ENCODE results near the gene DPYSL5. TPM values are rescaled to one million over a fixed set of nuclear protein-coding genes. Genes with fewer than 3 reads are reported as not detected.
"Not testable (repeated sequence)": the region's sequence is repeated elsewhere in the genome, so short reads cannot be mapped to it uniquely, and the experiment has no call there.

DPYSL5 gene
- total RNA-seq, 2 donors from 2014 or later, result not detected

DNA sequence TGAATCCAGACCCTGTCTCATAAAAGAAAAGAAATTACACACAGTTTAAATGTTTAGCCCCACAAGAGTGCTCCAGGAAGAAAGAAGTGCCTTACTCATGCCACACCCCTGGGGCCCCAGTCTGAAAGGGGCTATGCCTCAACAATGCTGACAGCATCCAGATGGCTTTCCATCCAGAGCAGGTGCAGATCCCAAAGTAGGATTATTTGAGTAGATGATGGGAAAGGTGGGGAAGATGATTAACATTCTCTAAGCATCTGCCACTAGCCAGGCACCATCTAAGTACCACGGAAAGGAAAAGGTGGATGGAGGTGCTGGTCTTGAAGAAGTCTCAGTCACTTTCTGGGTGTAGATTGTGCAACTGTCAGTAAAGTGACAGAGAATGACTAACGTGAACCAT is 16.3 kb downstream of the DPYSL5 start:
- intact Hi-C loops (cut with DNase I), result no loop called here

DNA sequence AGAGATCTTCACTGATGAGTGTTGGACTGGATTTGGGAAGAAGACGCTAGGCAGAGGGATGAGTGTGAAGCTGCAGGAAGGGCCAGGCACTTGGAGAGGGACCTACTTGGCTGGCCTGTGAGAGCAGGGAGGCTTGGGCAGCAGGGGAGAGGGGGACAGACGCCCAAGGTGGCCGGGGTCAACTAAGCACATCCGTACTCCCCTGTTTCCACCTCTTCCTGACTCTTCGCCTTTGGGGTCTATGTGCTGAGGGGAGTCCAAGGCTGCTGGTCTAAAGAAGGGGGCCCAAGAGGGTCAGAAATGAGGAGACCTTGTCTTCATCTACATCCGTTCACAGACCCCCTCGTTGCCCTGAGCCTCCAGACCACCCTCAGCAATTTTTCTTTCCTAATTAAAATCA is 16.7 kb downstream of the DPYSL5 start:
- DNase-seq (ENCODE audit: low spot score), result no peak
- intact Hi-C loops (cut with DNase I), result no loop called here

More for the DNA sequence above, 16.3 kb downstream of the DPYSL5 start:
- DNase-seq (ENCODE audit: low spot score), result no peak

DNA sequence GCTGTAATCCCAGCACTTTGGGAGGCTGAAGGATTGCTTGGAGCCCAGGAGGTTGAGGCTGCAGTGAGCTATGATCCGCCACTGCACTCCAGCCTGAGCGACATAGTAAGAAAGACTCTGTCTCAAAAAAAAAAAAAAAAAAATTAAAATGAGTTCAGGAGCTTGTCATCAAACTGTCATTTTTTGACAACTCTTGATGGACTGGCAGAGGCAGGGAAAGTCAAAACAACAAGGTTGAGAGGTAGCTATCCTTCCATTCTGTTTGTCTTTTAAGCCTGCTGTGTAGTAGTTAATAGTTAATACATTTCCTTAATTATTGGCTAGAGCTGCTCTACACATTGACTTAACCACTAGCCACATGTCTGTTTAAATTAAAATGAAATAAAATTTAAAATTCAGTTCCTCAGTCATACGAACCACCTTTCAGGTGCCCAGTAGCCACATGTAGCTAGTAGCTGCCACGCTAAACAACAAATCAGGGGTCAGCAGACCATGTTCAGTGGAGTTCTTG is 22.7 kb downstream of the DPYSL5 start:
- no peak for DNase-seq (ENCODE audit: low spot score)
- intact Hi-C loops (cut with DNase I), result no loop called here

GRCh38 chr2:26873286-26873983 is 25.5 kb downstream of the DPYSL5 start:
- intact Hi-C loops (cut with DNase I), result no loop called here
- no peak for DNase-seq (ENCODE audit: low spot score)

- no peak for DNase-seq (ENCODE audit: low spot score)
- intact Hi-C loops (cut with DNase I), result no loop called here
Observed at GRCh38 chr2:26874514-26874913, 26.6 kb downstream of the DPYSL5 start.

- intact Hi-C loops (cut with DNase I), result no loop called here
- no peak for DNase-seq (ENCODE audit: low spot score)
Observed at GRCh38 chr2:26875065-26875634, 27.2 kb downstream of the DPYSL5 start.

- no peak for DNase-seq (ENCODE audit: low spot score)
- intact Hi-C loops (cut with DNase I), result no loop called here
Observed at GRCh38 chr2:26875808-26876207, 27.9 kb downstream of the DPYSL5 start.

GRCh38 chr2:26876260-26876659 is 28.3 kb downstream of the DPYSL5 start:
- DNase-seq (ENCODE audit: low spot score), result no peak

GRCh38 chr2:26877276-26877675 is 29.3 kb downstream of the DPYSL5 start:
- no peak for DNase-seq (ENCODE audit: low spot score)
- intact Hi-C loops (cut with DNase I), result no loop called here

More at GRCh38 chr2:26876260-26876659, 28.3 kb downstream of the DPYSL5 start:
- intact Hi-C loops (cut with DNase I), result no loop called here

- intact Hi-C loops (cut with DNase I), result no loop called here
- no peak for DNase-seq (ENCODE audit: low spot score)
Observed at GRCh38 chr2:26880161-26880560, 32.2 kb downstream of the DPYSL5 start.

DNA sequence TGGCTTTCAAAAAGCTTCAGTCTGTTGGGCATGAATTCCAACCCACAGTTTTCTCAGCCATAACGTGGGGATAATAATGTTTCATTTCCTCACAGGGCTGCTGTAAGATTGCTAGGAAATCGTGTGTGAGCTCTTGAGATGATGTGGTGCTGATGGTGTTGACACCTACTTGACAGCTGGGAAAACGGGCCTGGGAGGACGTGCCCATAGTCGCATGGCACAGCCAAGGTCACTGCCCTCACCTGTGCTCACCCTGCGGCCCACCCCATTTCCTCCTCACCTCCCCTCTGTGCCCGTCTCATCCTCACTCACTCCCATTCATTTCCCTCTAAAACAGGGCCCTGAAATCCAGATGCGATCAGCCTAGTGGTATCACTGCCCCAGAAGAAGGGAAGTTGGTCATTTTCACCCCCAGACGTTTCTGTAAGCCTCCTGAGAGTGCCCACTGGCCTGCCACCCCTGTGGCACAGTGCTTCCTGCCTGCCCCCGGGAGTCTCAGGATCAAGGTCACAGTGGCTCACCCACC is 33.0 kb downstream of the DPYSL5 start:
- intact Hi-C loops (cut with DNase I), result no loop called here
- no peak for DNase-seq (ENCODE audit: low spot score)

DNA sequence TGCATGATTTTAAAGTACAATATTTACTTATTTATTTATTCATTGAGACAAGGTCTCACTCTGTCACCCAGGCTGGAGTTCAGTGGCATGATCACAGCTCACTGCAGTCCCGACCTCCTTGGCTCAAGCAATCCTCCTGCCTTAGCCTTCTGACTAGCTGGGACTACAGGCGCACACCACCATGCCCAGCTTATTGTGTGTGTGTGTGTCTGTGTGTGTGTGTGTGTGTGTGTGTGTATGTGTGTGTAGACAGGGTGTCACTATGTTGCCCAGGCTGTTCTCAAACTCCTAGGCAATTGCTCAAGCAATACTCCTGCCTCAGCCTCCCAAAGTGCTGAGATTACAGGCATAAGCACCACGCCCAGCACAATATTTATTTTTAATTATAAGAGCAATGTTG is 34.3 kb downstream of the DPYSL5 start:
- DNase-seq (ENCODE audit: low spot score); intact Hi-C loops (cut with DNase I): not testable (repeated sequence)

GRCh38 chr2:26883956-26884355 is 36.0 kb downstream of the DPYSL5 start:
- intact Hi-C loops (cut with DNase I), result no loop called here
- no peak for DNase-seq (ENCODE audit: low spot score)

GRCh38 chr2:26884486-26884885 is 36.6 kb downstream of the DPYSL5 start:
- DNase-seq (ENCODE audit: low spot score), result no peak
- intact Hi-C loops (cut with DNase I), result no loop called here

- intact Hi-C loops (cut with DNase I), result no loop called here
- no peak for DNase-seq (ENCODE audit: low spot score)
Observed at GRCh38 chr2:26885651-26886329, 37.9 kb downstream of the DPYSL5 start.

DNA sequence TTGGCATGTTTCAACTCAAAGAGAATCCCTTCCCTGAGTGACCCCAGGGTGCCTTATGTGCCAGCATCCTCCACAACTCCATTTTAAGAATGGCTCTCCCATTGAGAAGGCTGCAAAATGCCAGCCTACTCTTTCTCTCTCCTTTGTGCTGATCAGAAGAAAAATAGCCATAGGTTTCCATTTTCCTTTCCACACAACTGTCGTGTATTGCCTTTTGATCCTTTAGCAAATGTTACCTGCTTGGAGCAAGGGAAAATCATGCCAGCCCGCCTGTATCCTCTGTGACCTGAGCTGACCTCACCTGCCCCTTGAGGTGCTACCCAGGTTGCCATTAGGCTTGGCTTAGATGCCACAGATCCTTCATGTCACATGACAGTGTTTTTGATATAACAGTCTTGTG is 38.8 kb downstream of the DPYSL5 start:
- intact Hi-C loops (cut with DNase I), result no loop called here
- no peak for DNase-seq (ENCODE audit: low spot score)

- intact Hi-C loops (cut with DNase I), result no loop called here
- DNase-seq (ENCODE audit: low spot score), result no peak
Observed at GRCh38 chr2:26887151-26887550, 39.2 kb downstream of the DPYSL5 start.

GRCh38 chr2:26889796-26890195 is 41.9 kb downstream of the DPYSL5 start:
- intact Hi-C loops (cut with DNase I), result no loop called here
- no peak for DNase-seq (ENCODE audit: low spot score)

DNA sequence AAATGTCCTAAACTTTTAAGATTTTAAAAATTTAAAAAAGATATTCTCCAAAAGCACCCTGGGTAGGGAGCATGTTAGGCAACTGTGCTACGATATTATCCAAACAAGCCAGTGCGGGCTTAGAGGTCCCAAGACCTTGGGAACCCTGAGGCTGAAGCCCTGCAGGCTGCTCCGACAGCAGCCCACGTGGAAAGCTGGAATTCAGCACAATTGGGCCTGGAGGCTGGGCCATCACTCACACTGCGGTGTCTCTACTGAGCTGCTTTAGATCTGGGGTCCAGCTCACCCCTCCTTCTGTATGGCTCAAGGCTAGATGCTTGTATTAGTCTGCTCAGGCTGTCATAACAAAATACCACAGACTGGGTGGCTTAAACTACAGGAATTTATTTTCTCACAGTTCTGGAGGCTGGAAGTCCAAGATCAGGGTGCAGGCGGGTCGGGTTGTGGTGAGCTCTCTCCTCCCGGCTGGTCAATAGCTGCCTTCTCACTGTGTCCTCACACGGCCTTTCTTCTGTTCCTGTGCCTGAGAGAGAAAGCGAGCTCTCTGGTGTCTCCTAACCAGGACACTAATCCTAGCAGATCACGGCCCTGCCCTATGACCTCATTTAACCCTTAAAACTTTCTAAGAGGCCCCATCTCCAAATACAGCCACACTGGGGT is 42.5 kb downstream of the DPYSL5 start:
- no peak for DNase-seq (ENCODE audit: low spot score)
- intact Hi-C loops (cut with DNase I), result no loop called here

DNA sequence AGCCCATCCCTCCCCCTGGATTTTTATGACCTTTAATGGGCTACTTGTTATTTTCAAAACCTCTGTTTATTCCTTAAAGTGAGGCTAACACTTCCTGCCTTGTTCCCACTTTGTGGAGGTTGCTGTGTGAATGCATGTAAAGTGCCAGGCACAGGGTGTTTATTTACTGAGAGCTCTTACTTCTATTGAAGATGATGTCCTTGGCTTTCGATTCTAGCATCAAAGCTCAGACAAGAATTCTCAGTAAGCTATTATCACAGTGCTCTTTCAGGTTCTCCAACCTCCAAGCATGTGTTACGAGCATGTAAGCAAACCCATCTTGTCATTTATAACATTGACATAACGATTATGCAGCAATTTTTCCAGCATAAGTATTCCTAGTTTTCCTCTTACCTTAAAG is 44.2 kb downstream of the DPYSL5 start:
- no peak for DNase-seq (ENCODE audit: low spot score)
- intact Hi-C loops (cut with DNase I), result no loop called here

Measured in posterior vena cava (tissue), 2 donors.